SIG-M5 (cell line): ENCODE measurements around the gene BANP.
"Not testable (repeated sequence)": the region's sequence is repeated elsewhere in the genome, so short reads cannot be mapped to it uniquely, and the experiment has no call there.

Experiments
- DNase-seq: peaks from one replicate; lab custom pipeline; 2025; lab: John Stamatoyannopoulos, UW

Gene BANP

DNA sequence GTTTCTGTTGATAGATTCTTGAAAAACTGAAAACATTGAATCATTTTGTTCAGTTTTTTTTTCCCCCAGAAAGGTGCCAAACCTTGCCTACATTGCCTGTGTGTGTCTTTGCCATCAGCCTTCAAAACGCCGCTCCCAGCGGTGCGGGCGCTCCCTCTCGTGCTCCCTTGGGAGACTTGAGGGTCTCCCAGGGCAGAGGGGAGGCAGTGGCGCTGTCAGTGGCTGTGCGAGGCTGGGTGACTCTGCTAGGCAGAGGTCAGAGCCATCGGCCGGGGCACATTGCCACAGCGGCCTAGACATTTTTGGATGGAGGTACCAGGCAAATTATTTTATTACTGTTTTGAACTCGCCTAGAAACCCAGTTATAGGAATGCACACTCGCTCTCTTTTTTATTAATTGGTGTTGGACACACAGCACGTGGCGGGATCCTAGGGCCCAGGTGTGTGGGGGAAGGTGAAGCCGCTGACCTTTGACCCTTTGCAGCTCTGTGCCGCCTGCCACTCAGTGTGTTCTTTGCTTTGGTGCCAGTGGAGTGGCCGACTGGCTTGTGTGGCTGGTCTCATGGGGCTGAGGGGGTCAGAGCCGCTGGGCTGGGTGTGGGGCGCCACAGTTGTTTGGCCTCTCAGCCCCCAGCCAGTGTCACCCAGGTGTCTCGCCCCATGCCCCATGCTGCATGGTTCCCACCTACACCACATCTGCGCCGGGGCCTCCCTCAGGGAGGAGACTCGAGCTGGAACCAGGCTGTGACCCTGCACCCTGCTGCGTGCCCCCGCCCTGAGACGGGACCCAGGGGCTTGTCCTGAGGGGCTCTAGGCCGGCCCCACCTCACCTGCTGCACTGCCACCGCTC is 115.7 kb downstream of the BANP start:
- DNase-seq, result no peak

DNA sequence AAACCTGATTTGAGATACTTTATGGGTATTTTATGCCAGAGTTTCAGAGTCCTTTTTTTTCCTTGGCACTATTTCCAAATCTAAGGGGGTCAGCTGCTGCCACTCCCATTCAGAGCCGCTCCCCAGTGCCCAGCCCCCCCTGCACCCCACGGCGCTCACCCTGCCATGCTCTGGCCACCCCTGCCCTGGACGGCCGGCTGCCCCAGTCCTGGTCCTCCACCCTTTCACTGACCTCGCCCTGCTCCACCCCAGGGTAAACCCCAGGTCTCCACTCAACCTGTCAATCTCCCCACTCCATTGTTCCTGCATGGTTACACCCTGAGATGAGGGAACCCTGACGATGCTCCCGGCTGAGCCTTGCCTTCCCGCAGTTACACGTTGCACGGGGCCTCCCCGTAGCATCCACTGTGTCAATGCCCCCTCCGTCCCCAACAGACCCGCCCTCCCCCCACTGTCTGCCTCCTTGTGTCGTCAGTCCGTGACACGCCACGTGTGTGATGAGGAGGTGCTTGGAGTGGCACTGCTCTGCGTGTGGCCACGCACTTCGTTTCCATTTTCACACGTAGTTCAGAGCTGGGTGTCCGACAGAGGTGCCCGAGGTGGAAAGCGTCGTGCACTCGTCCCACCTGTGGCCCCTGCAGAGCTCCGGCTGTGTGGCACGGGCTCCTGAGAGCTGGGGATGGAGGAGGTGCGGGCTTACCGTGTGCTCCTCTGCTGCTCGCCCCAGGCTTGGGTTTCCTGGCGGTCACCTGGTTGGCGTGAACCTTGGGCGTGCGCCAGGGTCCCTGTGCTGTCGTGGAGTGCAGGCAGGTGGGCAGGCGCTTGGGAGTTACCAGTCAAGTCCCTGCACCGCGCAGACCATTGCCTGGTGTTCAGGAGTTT is 116.5 kb downstream of the BANP start:
- no peak for DNase-seq

- DNase-seq, result no peak
Observed at GRCh38 chr16:88068476-88069396, 117.5 kb downstream of the BANP start.

GRCh38 chr16:88069397-88070168 is 118.3 kb downstream of the BANP start:
- no peak for DNase-seq

GRCh38 chr16:88070341-88070740 is 119.1 kb downstream of the BANP start:
- DNase-seq, result no peak

GRCh38 chr16:88070989-88071625 is 119.9 kb downstream of the BANP start:
- DNase-seq, result no peak

DNA sequence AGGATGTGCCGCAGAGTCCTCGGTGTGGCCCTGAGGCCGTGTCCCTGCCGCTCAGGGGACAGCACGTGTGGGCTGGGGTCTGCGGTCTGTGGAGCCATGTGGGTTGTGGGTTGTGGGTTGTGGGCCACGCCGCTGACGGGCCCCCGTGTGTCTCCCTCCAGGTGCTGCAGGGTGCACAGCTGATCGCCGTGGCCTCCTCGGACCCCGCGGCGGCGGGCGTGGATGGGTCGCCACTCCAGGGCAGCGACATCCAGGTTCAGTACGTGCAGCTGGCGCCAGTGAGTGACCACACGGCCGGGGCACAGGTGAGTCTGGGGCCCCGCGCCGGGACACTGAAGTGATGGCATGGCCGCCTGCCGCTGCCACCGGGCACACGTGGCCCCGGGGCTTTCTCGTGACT is 120.7 kb downstream of the BANP start:
- DNase-seq, result no peak

DNA sequence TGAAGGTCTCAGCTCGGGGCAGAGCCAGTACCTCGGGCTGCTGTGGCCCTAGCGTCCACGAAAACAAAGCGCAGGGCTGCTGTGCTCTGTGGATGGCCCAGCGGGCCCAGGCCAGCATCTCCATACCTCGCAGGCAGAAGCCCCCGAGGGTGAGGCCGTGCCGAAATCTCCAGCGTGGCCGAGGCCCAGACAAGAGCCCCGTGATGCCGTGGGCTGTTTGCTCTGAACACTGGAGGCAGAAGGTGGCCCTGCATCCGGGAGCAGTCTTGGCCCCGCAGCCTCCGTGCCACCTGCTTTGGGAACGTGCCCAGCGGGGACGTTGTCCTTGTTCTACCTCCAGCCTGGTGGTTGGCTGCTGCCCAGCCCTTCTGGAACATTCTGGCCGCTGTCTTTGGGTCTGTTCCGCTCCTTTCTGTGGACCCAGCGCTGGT is 121.4 kb downstream of the BANP start:
- no peak for DNase-seq

- DNase-seq, result no peak
Observed at GRCh38 chr16:88073201-88073721, 122.0 kb downstream of the BANP start.

DNA sequence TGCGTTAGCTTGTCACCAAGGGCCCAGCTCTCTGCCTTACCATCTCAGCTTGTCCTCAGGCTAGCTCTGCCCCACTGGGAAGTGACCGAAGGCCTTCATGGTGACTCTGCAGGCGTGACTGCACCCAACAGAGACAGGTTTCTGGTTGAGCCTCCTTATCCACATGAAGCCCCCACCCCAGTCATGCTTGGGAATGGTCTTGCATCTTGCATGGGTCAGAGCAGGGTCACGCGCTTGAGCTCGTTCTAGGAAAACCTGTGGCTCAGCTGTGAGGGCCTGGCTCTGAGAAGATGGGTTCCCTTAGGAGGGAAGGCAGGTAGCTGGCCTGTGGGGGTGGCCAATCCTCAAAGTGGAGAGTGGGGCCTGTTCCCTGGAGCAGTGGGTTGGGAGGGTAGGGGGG is 122.8 kb downstream of the BANP start:
- no peak for DNase-seq

DNA sequence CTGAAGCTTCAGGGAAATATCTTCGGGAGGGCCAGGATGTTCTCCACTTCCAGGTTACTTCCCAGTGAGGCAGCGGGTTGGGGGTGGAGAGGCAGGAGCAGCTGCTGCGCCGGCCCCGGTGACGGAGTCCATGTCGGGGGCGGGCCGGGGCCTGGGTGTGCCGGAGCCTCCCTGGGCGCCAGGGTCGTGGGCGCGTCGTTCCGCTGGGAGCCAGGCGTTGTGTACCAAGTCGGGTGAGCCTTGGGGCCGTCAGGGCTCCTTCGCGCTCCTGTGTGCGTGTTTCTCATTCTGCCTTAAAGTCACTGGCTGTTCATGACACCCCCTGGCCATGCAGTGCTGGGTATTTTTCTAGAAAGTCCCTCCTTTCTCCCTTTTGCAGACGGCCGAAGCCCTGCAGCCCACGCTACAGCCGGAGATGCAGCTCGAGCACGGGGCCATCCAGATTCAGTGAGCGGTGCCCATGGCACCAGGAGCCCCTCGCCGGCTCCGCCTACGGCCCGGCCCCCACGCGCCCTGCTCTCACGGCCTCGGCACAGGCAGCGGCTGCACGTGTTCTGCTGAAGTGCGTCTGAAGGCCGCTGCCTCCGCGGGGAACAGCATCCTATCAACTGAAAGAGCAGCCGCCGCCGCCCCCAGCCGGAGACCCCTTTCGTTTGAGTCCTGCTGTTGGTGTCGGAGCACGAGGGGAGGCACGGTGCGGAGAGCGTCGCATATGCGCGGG is 125.1 kb downstream of the BANP start:
- DNase-seq, result no peak

GRCh38 chr16:88076932-88077320 is 125.7 kb downstream of the BANP start:
- DNase-seq, result not testable (repeated sequence)

DNA sequence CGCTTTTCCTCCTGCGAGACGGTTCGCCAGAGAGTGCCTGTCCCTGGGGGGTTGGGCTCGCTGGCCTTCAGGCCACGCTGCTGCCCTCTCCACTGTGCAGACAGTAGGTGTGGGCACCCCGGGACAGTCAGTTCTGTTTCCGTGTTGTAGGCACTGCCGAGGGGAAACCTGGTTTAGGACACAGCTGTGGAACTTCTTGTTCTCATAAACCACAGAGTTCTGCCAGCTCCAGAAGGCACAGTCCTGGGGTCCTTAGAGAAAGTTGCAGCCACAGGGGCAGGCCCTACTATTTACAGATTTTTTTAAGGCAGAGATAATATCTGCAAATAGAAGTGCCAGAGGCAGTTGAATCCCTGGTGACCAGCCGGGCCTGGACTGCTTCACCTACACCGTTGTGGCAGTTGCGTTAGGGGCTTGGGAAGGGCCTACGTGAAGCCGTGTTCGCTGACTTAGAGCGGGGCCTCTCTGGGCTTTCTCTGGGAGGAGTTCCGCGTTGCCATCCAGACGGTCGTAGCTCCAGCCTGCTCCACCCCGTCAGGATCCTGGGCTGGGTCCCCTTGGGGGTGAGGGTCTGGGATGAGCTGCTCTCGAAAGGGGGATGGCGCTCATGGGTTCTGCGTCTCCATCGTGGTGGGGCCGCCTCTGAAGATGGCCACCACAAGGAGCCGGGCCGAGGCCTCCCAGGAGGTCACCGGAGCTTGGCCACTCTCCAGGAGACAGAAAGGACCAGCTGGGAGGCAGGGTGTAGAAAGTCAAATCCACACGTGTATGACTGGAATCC is 126.3 kb downstream of the BANP start:
- no peak for DNase-seq

DNA sequence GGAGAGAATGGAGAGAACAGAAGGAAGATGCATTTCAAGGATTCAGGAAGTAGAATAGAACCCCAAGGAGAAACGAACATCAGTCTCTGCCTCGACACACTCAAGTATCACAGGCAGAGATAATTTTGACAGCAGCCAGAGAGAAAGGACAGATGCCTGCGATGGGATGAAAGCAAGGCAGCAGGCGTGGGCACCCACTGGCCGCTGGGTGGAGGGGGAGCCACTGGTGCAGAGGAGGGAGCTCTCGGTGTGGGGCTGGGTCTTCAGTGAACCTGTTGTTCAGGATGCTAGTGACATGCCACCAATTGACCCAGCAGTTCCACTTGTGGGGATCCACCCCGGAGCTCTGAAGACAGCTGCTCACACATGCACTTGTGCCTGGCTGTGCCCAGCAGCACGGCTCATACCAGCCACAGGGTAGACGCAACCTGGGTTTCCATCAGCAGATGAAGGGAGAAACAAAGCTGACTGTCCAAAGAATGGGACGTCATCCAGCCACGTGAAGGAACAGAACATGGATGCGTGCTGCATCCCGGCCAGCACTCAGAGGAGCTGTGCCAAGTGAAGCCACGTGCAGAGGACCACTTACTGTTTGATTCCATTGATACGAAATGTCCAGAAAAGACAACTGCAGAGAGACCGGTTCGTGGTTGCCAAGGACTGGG is 127.0 kb downstream of the BANP start:
- DNase-seq, result no peak

- DNase-seq, result no peak
Observed at GRCh38 chr16:88083582-88083981, 132.3 kb downstream of the BANP start.

GRCh38 chr16:88084881-88085280 is 133.6 kb downstream of the BANP start:
- DNase-seq, result no peak

GRCh38 chr16:88086571-88087516 is 135.6 kb downstream of the BANP start:
- no peak for DNase-seq
